Ramos (cell line): ENCODE results near the gene GNB3.

Experiments
- in situ Hi-C: fragments of 300-500 bp; cut with MboI; formaldehyde crosslinking; loops from one replicate; pipeline ENCODE4 v1.14.3; 2022; ENCODE audit warnings: low sequenced_read_pairs; ENCODE audit not compliant: unreplicated experiment

The GNB3 gene

DNA sequence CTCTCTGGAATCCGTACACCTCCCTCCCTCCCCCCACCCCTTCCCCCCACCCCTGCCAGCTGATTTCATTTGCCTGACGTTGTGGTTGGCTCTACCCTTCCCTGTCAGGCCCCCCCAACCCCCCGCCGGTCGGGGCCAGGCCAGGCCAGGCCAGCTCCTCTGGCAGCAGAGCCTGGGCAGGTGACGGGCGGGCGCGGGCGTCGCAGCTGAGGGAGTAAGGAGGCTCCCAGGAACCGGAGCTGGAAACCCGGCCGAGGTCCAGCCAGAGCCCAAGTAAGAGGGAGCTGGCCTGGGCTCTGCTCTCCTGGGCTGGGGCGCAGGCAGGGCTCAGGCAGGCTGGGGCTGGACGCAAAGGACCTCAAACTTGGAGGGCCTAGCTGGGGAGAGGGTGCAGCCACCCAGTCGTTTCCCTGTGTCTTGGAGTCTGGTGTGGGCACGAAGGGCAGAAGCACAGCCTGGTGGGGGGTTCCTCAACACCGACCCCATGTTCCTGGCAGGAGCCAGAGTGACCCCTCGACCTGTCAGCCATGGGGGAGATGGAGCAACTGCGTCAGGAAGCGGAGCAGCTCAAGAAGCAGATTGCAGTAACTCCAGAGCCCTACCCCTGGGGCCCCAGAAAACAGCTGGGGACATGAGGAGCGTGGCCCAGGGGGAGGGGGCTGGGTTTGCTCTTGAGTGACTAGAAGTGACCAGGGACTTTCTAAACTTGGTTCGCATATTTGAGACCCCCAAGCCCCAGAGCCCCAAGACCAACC lies at the start of gene GNB3:
GNB3 (plus strand) TSS at position 165 of the 755 bp plus-strand sequence; CDS start at position 528, 363 bp downstream.
- in situ Hi-C loops: no loop called here

DNA sequence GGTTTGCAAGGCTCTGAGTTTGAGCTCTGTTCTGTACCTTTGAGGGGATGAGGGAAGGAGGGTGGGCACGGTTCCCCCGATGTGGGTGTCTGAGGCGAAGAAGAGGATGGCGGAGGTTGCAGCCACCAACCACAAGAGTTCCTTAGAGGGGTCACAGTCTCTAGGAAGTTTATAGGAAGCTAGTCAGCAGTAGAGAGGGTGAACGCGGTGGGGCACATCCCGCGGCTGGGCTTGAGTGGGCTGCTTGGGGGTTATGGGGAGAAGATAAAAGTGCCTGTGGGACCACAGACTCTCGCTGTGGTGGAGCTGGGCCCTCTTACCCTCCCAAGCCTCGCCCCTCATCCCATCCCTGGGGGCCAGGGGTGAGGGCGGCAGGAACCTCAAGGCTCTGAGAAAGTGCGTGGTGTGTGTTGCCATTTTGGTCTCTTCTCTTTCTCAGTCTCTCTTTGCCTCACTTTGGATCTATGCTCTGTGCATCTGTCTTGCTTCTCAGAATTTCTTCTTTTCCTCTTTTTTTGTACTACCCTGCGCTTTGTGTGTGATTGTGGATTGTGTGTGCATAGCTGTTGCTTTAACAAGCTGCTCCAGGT lies 48.7 kb upstream of the GNB3 start:
- in situ Hi-C loops: no loop called here

DNA sequence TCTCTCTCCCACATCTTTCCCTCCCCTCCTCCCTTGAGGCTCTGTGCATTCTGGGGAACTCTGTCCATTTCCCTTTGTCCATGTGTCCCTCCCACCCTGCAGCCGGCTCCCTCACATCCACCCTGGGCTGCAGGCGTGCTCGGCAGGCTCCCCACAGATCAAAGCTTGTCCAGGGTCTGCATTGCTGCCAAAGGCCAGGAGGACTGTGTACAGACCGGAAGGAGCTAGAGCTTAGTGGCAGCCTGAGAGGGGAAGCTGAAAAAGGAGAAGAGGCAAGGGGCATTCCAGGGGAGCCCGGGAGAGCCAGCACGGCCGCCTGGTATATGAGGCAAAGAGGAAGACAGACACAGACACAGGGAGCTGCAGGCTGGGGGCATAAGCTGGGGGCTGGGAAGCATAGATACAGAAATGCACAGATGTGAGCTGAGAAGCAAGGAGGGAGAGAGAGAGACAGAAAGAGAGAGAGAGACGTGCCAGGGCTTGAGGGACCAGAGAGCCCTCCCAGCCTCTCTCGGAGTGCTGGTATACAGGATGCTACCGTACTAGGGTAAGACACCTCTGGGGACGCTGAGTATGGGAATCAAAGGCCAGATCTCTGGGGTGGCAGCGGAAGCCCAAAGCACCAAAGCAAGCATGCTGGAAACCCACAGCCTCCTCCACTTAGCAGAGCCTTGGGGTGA lies 48.1 kb upstream of the GNB3 start:
- in situ Hi-C loops: no loop called here

DNA sequence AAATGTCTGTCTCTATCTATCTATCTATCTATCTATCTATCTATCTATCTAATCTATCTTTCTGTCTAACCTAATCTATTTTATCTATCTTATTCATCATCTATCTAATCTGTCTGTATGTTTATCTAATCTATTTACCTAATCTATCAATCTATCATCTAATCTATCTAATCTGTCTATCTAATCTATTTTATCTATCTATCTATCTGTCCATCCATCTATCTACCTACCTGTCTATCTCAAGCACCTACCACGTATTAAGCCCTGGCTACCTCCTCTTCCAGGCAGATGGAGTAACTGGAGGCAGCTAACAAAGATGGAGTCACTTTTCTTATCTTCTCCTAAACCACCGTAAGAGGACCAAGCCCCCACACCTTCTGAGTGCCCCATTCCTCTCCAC lies 45.6 kb upstream of the GNB3 start:
- in situ Hi-C loops: no loop called here

DNA sequence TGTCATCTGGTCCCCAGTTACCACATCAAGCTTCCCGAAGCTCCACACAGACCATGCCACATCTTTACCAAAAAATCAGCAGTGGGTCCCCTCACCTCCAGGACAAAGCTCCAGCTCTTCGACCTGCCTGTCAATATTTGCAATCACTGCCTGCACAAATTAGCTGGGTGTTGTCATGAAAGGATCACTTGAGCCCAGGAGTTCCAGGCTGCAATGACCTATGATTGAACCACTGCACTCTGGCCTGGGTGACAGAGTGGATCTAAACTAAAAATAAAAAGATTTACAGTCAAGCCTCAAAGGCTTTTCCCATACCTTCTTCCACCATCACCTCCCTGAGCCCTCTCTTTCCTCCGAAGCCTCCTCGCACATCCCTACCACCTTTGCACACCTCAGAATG lies 44.1 kb upstream of the GNB3 start:
- in situ Hi-C loops: no loop called here

DNA sequence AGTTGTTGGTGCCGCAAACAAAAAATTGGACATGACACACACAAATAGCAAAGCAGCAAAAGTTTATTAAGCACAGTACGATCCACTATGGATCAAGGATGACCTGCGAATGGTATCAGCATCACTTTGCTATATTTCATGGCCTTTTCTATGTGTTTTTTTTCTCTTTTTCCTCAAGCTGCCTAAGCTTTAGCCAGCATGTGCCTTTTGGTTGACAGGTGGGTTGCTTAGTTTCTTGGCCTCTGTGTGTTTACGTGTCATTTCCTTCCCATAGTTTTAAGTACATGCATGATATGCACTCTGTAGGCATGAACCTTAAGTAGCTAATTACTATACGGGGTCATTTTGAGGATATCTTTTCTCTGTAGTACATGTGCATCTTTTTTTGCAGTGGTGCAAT lies 41.6 kb upstream of the GNB3 start:
- in situ Hi-C loops: no loop called here

DNA sequence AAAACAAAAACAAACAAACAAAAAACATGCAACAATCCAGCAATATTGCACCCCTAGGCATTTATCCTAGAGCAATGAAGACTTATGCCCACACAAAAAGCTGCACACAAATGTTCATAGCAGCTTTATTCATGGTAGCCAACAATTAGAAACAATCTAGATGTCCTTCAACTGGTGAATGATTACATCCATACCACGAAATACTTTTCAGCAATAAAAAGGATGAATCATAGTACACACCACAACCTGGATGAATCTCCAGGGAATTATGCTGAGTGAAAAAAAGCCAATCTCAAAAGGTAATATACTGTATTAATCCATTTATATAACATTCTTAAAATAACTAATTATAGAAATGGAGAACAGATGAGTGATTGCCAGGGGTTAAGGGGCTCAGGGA lies 33.6 kb upstream of the GNB3 start:
- in situ Hi-C loops: no loop called here

DNA sequence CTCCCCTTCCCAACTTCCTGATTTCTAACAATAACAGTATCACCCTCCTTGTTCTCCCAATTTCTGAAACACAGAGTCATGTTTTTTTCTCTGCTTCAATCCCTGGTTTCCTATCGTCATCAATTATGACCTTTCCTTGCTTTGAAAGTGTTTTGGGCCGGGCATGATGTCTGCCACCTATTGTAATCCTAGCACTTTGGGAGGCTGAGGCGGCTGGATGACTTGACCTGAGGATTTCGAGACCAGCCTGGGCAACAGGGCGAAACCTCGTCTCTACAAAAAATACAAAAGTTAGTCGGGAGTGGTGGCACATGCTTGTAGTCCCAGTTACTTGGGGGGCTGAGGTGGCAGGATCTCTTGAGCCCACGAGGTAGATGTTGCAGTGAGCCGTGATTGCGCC lies 31.7 kb upstream of the GNB3 start:
- in situ Hi-C loops: no loop called here

DNA sequence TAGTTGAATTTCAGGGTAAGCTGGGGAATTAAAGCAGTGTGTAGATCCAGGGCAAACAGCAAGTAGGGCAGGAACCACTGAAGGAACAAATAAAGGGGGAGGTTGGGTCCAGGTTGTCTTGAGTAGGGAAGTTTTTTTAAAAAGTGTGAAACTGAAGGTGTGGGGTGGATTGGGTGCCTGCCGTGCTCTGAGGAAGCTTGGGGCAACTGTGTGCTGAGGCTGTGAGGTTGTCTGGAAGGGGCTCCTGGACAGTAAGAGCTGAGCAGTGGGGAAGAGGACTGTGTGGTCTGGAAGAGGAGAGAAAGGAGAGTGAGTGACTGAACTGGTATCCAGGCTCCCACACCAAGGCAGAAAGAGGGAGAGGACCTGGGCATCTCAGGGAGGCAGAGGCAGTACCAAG lies 30.0 kb upstream of the GNB3 start:
- in situ Hi-C loops: no loop called here

DNA sequence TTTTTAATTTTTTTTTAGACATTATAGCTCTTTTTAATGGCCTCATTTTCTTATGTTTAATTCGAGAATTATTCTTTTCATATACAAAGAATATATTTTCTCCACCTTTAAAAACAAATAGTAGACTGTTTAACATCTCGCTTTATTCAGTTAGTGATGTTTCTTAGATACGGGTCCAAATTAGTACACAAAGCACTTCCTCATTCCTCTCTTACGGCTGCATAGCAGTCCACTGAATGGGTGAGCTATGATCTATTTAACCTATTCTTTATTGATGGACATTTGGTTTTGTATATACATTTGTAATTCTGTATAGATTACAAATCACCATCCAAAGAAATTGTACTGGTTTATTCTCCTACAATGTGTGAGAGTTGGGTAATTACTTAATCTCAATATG lies 27.4 kb upstream of the GNB3 start:
- in situ Hi-C loops: no loop called here

DNA sequence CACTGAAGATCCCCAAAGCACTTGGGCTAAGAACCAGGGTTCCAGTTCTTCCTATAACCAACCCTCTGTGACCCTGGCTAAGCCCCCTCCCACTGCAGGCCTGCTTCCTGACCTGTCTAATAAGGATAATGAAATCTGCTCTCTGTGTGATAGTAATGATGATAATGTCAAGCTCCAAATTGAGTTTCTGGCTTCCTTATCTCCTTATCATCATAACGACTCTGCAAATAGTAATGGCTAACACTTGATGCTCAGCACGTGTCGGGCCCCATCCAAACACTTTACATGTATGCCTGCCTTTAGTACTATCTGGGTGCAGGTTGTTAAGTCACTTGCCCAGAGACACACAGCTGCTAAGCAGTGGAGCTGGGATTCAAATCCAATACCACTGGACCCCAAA lies 24.1 kb upstream of the GNB3 start:
- in situ Hi-C loops: no loop called here

DNA sequence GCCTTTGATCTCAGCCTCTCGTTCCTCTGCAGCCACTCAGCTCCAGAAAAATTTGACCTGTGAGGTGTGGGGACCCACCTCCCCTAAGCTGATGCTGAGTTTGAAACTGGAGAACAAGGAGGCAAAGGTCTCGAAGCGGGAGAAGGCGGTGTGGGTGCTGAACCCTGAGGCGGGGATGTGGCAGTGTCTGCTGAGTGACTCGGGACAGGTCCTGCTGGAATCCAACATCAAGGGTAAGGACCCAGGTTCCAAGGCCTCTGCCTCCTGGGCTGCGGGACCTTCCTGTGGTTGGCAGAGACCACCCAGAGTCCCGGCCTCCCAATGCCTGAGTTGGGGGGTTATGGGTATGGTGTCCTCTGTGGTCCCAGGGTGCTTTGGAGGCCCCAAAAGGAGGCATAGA lies 23.6 kb upstream of the GNB3 start:
- in situ Hi-C loops: no loop called here

DNA sequence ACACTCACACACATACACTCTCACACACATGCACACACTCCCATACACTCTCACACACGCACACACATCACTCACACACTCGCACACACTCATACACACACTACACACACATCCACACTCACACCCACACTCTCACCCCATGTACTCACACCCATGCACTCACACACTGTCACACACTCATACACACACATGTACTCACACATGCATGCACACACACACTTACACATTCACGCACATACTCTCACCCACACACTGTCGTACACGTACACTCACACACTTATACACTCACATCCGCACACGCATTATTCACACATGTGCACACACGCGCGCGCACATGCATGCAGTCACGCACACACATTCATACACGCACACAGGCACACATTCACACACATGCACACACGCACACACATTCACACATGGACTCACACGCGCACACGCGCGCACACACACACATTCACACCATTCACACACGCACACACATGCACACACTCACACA lies 23.0 kb upstream of the GNB3 start:
- in situ Hi-C loops: no loop called here

DNA sequence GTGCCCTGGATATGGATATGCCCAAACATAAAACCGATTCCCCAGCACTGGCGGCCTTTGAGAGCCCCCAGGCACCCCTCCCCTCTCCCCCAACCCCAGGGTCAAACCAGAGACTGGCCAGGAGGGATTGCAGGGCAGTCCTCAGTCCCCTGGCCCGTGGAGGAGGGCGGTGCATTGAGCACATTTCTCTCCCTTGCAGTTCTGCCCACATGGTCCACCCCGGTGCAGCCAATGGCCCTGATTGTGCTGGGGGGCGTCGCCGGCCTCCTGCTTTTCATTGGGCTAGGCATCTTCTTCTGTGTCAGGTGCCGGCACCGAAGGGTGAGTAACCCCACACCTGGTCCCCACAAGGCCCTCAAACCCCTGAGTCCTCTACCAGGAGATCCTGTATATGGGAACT lies 22.5 kb upstream of the GNB3 start:
- in situ Hi-C loops: no loop called here

DNA sequence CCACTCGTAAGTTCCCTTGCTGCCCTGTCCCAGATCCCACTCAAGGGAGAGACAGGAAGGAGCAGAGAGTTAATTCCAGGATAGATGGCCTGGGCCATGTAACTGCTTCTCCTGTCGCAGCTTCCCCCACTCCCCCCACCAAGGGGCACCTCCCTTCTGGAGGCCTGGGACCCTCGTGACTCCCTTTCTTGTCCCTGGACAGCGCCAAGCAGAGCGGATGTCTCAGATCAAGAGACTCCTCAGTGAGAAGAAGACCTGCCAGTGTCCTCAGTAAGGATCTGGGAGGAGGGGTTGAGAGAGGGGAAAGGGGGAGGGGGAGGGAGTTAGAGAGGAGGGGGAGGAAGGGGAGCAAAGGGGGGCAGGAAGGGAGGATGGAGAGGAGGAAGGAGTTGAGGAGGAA lies 22.1 kb upstream of the GNB3 start:
- in situ Hi-C loops: no loop called here

DNA sequence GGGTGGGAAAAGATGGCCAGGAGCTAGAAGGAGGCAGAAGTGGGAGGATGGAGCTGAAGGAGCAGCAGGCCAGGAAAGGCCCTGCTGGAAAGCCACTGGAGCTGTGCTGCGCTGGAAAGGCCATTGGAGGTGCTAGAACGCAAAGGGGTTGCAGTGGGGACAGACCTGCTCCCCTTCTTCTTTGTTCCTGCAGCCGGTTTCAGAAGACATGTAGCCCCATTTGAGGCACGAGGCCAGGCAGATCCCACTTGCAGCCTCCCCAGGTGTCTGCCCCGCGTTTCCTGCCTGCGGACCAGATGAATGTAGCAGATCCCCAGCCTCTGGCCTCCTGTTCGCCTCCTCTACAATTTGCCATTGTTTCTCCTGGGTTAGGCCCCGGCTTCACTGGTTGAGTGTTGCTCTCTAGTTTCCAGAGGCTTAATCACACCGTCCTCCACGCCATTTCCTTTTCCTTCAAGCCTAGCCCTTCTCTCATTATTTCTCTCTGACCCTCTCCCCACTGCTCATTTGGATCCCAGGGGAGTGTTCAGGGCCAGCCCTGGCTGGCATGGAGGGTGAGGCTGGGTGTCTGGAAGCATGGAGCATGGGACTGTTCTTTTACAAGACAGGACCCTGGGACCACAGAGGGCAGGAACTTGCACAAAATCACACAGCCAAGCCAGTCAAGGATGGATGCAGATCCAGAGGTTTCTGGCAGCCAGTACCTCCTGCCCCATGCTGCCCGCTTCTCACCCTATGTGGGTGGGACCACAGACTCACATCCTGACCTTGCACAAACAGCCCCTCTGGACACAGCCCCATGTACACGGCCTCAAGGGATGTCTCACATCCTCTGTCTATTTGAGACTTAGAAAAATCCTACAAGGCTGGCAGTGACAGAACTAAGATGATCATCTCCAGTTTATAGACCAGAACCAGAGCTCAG lies 21.4 kb upstream of the GNB3 start:
- in situ Hi-C loops: loop anchor here (5.0 kb wide), 1 partner anchor 67 kb away; the partner anchor contains the start of gene MLF2

DNA sequence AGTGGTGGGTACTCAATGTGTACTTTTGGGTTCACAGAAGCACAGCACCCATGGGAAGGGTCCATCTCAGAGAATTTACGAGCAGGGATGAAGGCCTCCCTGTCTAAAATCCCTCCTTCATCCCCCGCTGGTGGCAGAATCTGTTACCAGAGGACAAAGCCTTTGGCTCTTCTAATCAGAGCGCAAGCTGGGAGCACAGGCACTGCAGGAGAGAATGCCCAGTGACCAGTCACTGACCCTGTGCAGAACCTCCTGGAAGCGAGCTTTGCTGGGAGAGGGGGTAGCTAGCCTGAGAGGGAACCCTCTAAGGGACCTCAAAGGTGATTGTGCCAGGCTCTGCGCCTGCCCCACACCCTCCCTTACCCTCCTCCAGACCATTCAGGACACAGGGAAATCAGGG lies 20.6 kb upstream of the GNB3 start:
- in situ Hi-C loops: loop anchor here (5.0 kb wide), 1 partner anchor 68 kb away; the partner anchor contains the start of gene MLF2

DNA sequence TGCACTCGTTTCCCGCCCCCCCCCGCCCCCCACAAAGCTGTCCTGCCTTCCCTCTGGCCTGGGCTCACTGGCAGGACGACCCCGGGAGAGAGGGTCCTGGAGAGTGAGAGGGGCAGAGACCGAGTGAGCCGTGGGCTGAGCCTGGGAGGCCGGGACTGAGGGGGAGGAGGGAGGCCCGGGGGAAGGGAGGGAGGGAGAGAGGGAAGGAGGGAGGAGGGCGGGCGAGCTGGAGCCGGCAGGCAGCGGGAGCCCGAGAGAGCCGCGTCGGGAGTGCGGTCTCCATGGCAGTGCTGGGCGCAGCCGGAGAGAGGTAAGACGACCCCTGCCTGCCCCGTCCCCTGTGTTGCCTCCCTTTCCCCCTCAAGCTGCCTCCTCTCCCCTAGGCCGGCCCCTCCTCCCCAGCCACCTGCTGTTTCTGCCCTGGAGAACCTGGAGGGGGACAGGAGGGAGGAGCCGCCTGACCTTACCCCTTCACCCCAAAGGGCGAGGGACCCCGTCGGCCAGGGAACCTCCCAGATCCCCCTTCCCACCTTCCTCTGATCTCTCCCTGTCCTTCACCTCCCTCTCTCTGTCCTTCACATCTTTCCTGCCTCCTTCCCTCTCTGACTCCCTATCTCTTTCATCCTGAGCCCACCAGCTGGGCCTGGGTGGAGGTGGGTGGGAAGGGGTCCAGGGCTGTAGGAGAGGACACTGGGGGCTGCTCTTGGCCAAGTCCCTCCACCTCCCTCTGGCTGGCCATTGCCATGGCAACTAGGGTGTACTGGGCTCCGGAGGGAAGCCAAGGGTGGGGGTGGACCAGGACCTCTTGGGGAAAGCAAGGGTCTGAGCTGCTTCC lies 18.9 kb upstream of the GNB3 start, which contains the start of gene GPR162:
GPR162 (plus strand) TSS at position 231 of the 835 bp plus-strand sequence. CDS start 2,078 bp downstream, outside the sequence.
- in situ Hi-C loops: loop anchor here (5.0 kb wide), 1 partner anchor 70 kb away; the partner anchor contains the start of gene MLF2
